OCI-LY3 (cell line): Measurements from ENCODE around the gene FGF16.

Experiments used
- CTCF ChIP-seq: fragments of 200-600, 300-600 bp; sonication (generic); IDR thresholded peaks from 2 replicates; pipeline ENCODE4 v1.5.1; 2014; ENCODE audit warnings: antibody characterized with exemption, low read length, low read depth
- EZH2phosphoT487 ChIP-seq: fragments of 200-600 bp; shearing (Covaris generic); IDR thresholded peaks from 2 replicates; pipeline ENCODE4 v1.6.1; 2018; ENCODE audit warnings: antibody characterized with exemption, mixed run types, low read depth

GRCh38 chrX:77441033-77441432 lies 6.2 kb upstream of the FGF16 start:
- TF ChIP-seq CTCF (no peak), EZH2phosphoT487 (no peak)
